Measurements from ENCODE around the gene G0S2.

DNA sequence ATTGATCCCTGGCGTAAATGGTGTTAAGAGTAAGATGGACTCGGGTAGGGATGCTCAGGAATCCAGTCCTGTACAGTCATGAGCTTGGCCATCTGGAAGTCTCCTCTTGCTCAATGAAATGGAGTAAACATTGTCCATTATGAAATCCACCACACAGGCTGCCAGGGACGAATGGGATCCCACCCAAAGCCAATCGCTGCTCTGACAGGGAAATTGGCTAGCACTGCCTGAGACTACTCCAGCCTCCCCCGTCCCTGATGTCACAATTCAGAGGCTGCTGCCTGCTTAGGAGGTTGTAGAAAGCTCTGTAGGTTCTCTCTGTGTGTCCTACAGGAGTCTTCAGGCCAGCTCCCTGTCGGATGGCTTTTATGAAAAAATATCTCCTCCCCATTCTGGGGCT lies 29.4 kb downstream of the G0S2 start, which contains the start of gene HSD11B1:
- TF ChIP-seq TAF1 (IDR thresholded peaks at IDR 0.05; ENCODE audit: borderline replicate concordance, low read depth, low read length): no peak
- TF ChIP-seq POLR2AphosphoS5 (IDR thresholded peaks at IDR 0.05; ENCODE audit: low read depth, low read length): no peak
- no peak for TF ChIP-seq POLR2A (IDR thresholded peaks at IDR 0.05; ENCODE audit: low read depth, low read length)

Data from GM12892 (cell line).